ENCODE data around the gene PROCA1. TPM values are rescaled to one million over a fixed set of nuclear protein-coding genes. Genes with fewer than 3 reads are reported as not detected.

PROCA1 gene
- total and polyA plus RNA-seq, 2 of the 13 experiments (the other 11 are each of a cell fraction or from before 2014, with no cell fraction given) = 0.73 to 1.5 TPM

GRCh38 chr17:28661635-28662526, 49.8 kb downstream of the PROCA1 start, which contains the start of the genes SDF2 and SUPT6H (continued):
- TF ChIP-seq ZNF407 (CRISPR knock-in tag; IDR thresholded peaks at IDR 0.05; ENCODE audit: not compliant biosample characterization) = no peak
- no peak for TF ChIP-seq HNF4G (IDR thresholded peaks at IDR 0.05; ENCODE audit: borderline replicate concordance, low read depth, low read length)
- TF ChIP-seq HNF4G (CRISPR knock-in tag; IDR thresholded peaks at IDR 0.05; ENCODE audit: borderline replicate concordance, low read depth) = 0 out of 2 replicates have a peak, but pooled peaks have one; percentile 14
- no peak; the same call in 1 of the 2 replicates for TF ChIP-seq POGK (CRISPR knock-in tag; conservative IDR thresholded peaks at IDR 0.05)
- peak; percentile 8 for TF ChIP-seq ZNF781 (CRISPR knock-in tag; IDR thresholded peaks at IDR 0.05; ENCODE audit: borderline replicate concordance, not compliant biosample characterization)
- TF ChIP-seq, protein P1, sequence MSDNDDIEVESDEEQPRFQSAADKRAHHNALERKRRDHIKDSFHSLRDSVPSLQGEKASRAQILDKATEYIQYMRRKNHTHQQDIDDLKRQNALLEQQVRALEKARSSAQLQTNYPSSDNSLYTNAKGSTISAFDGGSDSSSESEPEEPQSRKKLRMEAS (IDR thresholded peaks at IDR 0.05) = peak; percentile 67
- peak; percentile 75; the same call in 1 of the 2 replicates for TF ChIP-seq MXD4 (CRISPR knock-in tag; IDR thresholded peaks at IDR 0.05)
- 0 out of 2 replicates have a peak, but pooled peaks have one; percentile 56 for TF ChIP-seq ZNF616 (CRISPR knock-in tag; IDR thresholded peaks at IDR 0.05; ENCODE audit: low read depth)
- TF ChIP-seq ERF (CRISPR knock-in tag; IDR thresholded peaks at IDR 0.05) = peak; percentile 37
- no peak; the same call in 1 of the 2 replicates for TF ChIP-seq GTF3A (CRISPR knock-in tag; conservative IDR thresholded peaks at IDR 0.05)
- TF ChIP-seq, protein P2, sequence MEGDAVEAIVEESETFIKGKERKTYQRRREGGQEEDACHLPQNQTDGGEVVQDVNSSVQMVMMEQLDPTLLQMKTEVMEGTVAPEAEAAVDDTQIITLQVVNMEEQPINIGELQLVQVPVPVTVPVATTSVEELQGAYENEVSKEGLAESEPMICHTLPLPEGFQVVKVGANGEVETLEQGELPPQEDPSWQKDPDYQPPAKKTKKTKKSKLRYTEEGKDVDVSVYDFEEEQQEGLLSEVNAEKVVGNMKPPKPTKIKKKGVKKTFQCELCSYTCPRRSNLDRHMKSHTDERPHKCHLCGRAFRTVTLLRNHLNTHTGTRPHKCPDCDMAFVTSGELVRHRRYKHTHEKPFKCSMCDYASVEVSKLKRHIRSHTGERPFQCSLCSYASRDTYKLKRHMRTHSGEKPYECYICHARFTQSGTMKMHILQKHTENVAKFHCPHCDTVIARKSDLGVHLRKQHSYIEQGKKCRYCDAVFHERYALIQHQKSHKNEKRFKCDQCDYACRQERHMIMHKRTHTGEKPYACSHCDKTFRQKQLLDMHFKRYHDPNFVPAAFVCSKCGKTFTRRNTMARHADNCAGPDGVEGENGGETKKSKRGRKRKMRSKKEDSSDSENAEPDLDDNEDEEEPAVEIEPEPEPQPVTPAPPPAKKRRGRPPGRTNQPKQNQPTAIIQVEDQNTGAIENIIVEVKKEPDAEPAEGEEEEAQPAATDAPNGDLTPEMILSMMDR (CRISPR knock-in tag; IDR thresholded peaks at IDR 0.05) = no peak
- no peak for TF ChIP-seq ZFP36L1 (CRISPR knock-in tag; IDR thresholded peaks at IDR 0.05)
- no peak for TF ChIP-seq ZBTB20 (CRISPR knock-in tag; IDR thresholded peaks at IDR 0.05; ENCODE audit: borderline replicate concordance, low read depth)
- TF ChIP-seq AGO1 (IDR thresholded peaks at IDR 0.05; ENCODE audit: low read depth, low read length, poor library complexity, severe bottlenecking) = peak; percentile 45
- no peak for TF ChIP-seq ZNF580 (CRISPR knock-in tag; IDR thresholded peaks at IDR 0.05; ENCODE audit: borderline replicate concordance, low read depth)

All from HepG2 (cell line).